ENCODE data around the gene MAD1L1. TPM values are rescaled to one million over a fixed set of nuclear protein-coding genes. Genes with fewer than 3 reads are reported as not detected.

MAD1L1 gene
- total and polyA plus RNA-seq, 8 donors: 12.8 to 469 (median 27.3) TPM

DNA sequence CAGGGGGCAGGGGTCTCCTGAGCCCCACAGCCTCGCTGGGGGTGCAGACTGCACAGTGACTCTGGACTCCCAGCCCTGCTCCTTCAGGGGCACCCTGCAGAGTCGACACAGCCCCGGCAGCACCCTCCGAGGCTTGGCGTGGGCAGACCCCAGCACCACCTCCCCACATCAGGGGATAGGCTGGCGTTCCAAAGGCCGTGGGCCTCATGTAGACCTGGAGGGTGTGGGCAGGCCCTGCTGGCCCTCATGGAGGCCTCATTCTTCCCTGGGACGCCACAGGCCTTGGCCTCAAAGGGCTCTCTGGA, 296.8 kb downstream of the MAD1L1 start:
- no peaks in the 10 kb centered on the region for H3K27me3 ChIP-seq
- TF ChIP-seq, protein P1, sequence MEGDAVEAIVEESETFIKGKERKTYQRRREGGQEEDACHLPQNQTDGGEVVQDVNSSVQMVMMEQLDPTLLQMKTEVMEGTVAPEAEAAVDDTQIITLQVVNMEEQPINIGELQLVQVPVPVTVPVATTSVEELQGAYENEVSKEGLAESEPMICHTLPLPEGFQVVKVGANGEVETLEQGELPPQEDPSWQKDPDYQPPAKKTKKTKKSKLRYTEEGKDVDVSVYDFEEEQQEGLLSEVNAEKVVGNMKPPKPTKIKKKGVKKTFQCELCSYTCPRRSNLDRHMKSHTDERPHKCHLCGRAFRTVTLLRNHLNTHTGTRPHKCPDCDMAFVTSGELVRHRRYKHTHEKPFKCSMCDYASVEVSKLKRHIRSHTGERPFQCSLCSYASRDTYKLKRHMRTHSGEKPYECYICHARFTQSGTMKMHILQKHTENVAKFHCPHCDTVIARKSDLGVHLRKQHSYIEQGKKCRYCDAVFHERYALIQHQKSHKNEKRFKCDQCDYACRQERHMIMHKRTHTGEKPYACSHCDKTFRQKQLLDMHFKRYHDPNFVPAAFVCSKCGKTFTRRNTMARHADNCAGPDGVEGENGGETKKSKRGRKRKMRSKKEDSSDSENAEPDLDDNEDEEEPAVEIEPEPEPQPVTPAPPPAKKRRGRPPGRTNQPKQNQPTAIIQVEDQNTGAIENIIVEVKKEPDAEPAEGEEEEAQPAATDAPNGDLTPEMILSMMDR (IDR thresholded peaks at IDR 0.05): no peak
- no peak for TF ChIP-seq EP300 (IDR thresholded peaks at IDR 0.05)
- TF ChIP-seq POLR2AphosphoS5 (IDR thresholded peaks at IDR 0.05): no peak
- no peak for TF ChIP-seq POLR2A (IDR thresholded peaks at IDR 0.05)
- H3K27ac ChIP-seq: no peak overlapping the region
- H3K4me1 ChIP-seq: peaks cover 0 to 14% (median 1%) of the 10 kb centered on the region in 4 donors
- no peak overlapping the region for H3K4me3 ChIP-seq
- intact Hi-C loops (cut with DNase I; ENCODE audit: low total_unique reads): no loop called here
- 90 to 97% (median 97%) methylated on average over 2 to 8 of the region's 8 CpGs for WGBS, 5 donors
- H3K9me3 ChIP-seq: no peaks in the 10 kb centered on the region
- peaks cover 0 to 26% (median 20%) of the 10 kb centered on the region in 4 donors for H3K36me3 ChIP-seq
- DNase-seq: no peak

DNA sequence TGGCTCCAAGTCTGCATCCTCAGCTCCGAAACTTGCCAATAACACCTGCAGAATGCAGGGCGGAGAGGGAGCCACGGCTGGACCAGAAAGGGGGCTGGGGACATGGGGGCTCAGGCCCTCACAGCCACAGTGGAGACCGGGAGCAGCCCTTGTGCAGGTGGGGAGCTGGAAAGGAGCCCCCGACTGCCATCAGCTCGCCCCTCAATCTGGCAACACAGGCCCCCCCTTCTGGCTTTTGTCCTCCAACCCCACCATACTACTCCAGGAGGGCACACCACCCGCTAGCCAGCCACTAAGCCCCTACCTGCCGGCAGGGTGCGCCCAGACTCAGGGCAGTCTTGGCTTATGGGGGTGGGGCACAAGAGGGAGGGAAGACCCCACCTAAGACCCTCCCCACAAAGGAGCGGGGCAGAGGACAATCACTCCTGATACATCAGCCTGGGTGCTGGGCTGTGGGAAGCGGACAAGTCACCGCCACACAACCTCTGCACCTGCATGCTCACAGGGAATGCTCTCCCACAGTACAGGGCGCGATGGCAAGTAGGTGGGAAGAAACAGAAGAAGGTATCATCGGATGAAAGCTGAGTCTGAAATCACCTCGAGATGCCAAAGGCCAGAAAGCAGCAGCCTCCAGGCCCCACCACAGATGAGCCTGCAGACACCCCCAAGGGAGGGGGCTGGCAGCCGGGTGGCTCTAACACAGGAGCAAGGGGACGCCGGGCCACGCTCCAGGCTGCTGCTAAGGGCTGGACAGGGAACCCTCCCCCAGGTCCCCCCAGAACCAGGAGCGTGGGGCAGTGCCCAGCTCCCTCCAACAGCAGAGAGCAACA, 297.4 kb downstream of the MAD1L1 start:
- intact Hi-C loops (cut with DNase I; ENCODE audit: low total_unique reads): no loop called here
- TF ChIP-seq, protein P1 (IDR thresholded peaks at IDR 0.05): no peak
- TF ChIP-seq POLR2AphosphoS5 (IDR thresholded peaks at IDR 0.05) (no peak), POLR2A (IDR thresholded peaks at IDR 0.05) (no peak), EP300 (IDR thresholded peaks at IDR 0.05) (no peak)
- 95 to 97% (median 97%) methylated on average over 16 to 21 of the region's 21 CpGs for whole genome bisulfite sequencing, 5 donors
- no peaks in the 10 kb centered on the region for H3K9me3 ChIP-seq
- H3K27ac ChIP-seq: no peak overlapping the region
- H3K27me3 ChIP-seq: no peaks in the 10 kb centered on the region
- H3K36me3 ChIP-seq: peaks cover 0 to 26% (median 20%) of the 10 kb centered on the region in 4 donors
- no peak for DNase-seq
- H3K4me1 ChIP-seq: peaks cover 0 to 9% (median 0%) of the 10 kb centered on the region in 4 donors
- H3K4me3 ChIP-seq: no peak overlapping the region

DNA sequence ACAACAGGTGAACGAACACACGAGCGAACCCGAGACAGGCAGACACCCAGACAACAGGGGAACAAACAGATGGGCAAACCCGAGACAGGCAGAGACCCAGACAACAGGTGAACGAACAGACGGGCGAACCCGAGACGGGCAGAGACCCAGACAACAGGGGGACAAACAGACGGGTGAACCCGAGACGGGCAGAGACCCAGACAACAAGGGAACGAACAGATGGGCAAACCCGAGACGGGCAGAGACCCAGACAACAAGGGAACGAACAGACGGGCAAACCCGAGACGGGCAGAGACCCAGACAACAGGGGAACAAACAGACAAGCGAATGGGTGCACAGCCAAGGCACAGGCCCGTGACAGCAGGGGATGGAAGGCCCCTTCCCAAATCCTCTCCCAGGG, 298.0 kb downstream of the MAD1L1 start:
- TF ChIP-seq POLR2A (IDR thresholded peaks at IDR 0.05) (no peak), EP300 (IDR thresholded peaks at IDR 0.05) (no peak), POLR2AphosphoS5 (IDR thresholded peaks at IDR 0.05) (no peak)
- TF ChIP-seq, protein P1 (IDR thresholded peaks at IDR 0.05): no peak
- Histone ChIP-seq H3K9me3 (no peaks in the 10 kb centered on the region), H3K36me3 (peaks cover 0 to 26% (median 20%) of the 10 kb centered on the region in 4 donors), H3K4me3 (no peak overlapping the region), H3K27me3 (no peaks in the 10 kb centered on the region), H3K27ac (no peak overlapping the region), H3K4me1 (peaks cover 0 to 2% (median 0%) of the 10 kb centered on the region in 4 donors)
- intact Hi-C loops (cut with DNase I; ENCODE audit: low total_unique reads): no loop called here
- 93 to 98% (median 94%) methylated on average over 22 of the region's 22 CpGs for WGBS, 5 donors
- no peak for DNase-seq

DNA sequence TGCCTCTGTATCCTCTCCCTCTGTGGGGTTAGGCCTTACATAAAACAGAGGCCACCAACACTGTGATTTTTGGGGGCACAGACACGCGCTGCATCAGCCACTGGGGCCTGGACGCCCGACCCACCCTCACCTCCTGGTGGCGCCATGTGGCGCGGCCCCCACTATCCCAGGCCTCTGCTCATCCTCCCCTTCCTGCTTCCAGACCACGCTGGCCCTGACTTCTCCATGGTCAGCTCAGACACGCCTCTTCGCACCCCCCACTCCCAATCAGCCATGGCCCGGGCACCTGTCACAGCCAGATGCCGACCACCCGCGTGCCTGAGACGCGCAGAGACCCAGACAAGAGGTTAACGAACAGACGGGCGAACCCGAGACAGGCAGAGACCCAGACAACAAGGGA, 298.7 kb downstream of the MAD1L1 start:
- no peak overlapping the region for H3K4me3 ChIP-seq
- 93 to 97% (median 96%) methylated on average over 20 of the region's 20 CpGs for WGBS, 5 donors
- no peak overlapping the region for H3K27ac ChIP-seq
- intact Hi-C loops (cut with DNase I; ENCODE audit: low total_unique reads): no loop called here
- no peak for TF ChIP-seq POLR2A (IDR thresholded peaks at IDR 0.05)
- TF ChIP-seq EP300 (IDR thresholded peaks at IDR 0.05): no peak
- H3K36me3 ChIP-seq: peaks cover 0 to 26% (median 20%) of the 10 kb centered on the region in 4 donors
- H3K4me1 ChIP-seq: peaks cover 0 to 4% (median 0%) of the 10 kb centered on the region in 4 donors
- no peaks in the 10 kb centered on the region for H3K27me3 ChIP-seq
- no peaks in the 10 kb centered on the region for H3K9me3 ChIP-seq
- DNase-seq: no peak
